Activated T-cell treated with anti-CD3 and anti-CD28 coated beads, Interleukin-2, amount 50 U/mL, for 72 hours (primary cell): ENCODE data around the gene TKFC. TPM values are rescaled to one million over a fixed set of nuclear protein-coding genes. Genes with fewer than 3 reads are reported as not detected.

Experiments
- ATAC-seq, 2 donors: fragments of 150-1000 bp; cut with Tn5 transposase; replicated peaks in 1 of 2; 2 replicates each; pipeline ENCODE4 v1.10.0; 2021; ENCODE audit warnings: moderate library complexity in 2 of 2, mild to moderate bottlenecking in 1 of 2
- DNase-seq, 2 donors: peaks; one replicate each; pipeline ENCODE4 v3.0.0; 2021 to 2022; ENCODE audit warnings: mixed read lengths in 1 of 2
- H3K27ac Mint-ChIP-seq: one replicate; pipeline ENCODE4 v1.8.0; 2022; ENCODE audit warnings: mild to moderate bottlenecking, moderate library complexity, mixed read lengths
- H3K27me3 Mint-ChIP-seq: one replicate; pipeline ENCODE4 v1.8.0; 2022; ENCODE audit warnings: low read depth, mixed read lengths
- H3K36me3 Mint-ChIP-seq, 2 donors: one replicate each; pipeline ENCODE4 v1.8.0; 2022; ENCODE audit warnings: mixed read lengths in 2 of 2, mild to moderate bottlenecking in 1 of 2; ENCODE audit not compliant: insufficient read depth in 2 of 2
- H3K4me1 Mint-ChIP-seq: one replicate; pipeline ENCODE4 v1.8.0; 2022; ENCODE audit warnings: low read depth, mixed read lengths
- H3K4me3 Mint-ChIP-seq, 2 donors: one replicate each; pipeline ENCODE4 v1.8.0; 2022; ENCODE audit warnings: mild to moderate bottlenecking in 2 of 2, mixed read lengths in 2 of 2, moderate library complexity in 2 of 2
- H3K9me3 Mint-ChIP-seq, 2 donors: one replicate each; pipeline ENCODE4 v1.8.0; 2022; ENCODE audit warnings: mixed read lengths in 2 of 2
- total RNA-seq, 2 donors: library from RNA; stranded (reverse); gene quantifications; one replicate each; pipeline ENCODE4 v1.2.3, GENCODE V29; 2022

Gene TKFC
- total RNA-seq, 2 donors from 2014 or later = 71.0 to 74.0 TPM

- DNase-seq (no peak), ATAC-seq (no peak)
- H3K4me3 Mint-ChIP-seq = no peak overlapping the region
- H3K4me1 Mint-ChIP-seq = no peaks in the 10 kb centered on the region
- H3K9me3 Mint-ChIP-seq = no peaks in the 10 kb centered on the region
- peaks cover 0 to 6% of the 10 kb centered on the region in 2 donors for H3K36me3 Mint-ChIP-seq
- H3K27ac Mint-ChIP-seq = no peak overlapping the region
- no peaks in the 10 kb centered on the region for H3K27me3 Mint-ChIP-seq
These were observed 11.0 kb downstream of the TKFC start for GRCh38 chr11:61343792-61344745.

DNA sequence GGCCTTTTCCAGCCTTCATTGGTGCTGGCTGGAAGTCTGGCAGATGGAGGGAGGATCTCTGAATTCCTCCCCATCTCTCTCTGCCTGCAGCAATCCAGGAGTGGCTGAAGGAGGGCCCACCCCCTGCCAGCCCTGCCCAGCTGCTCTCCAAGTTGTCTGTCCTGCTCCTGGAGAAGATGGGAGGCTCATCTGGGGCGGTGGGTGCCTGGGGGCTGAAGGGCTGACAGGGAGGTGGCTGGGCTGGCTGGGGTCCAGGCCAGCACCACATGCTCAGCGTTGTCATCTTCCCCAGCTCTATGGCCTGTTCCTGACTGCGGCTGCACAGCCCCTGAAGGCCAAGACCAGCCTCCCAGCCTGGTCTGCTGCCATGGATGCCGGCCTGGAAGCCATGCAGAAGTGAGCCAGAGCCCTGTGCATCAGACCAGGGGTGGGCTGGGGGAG is 12.2 kb downstream of the TKFC start:
- ATAC-seq = no peak
- Mint-ChIP-seq H3K4me3 (no peak overlapping the region), H3K36me3 (peaks cover 0 to 7% of the 10 kb centered on the region in 2 donors)

DNA sequence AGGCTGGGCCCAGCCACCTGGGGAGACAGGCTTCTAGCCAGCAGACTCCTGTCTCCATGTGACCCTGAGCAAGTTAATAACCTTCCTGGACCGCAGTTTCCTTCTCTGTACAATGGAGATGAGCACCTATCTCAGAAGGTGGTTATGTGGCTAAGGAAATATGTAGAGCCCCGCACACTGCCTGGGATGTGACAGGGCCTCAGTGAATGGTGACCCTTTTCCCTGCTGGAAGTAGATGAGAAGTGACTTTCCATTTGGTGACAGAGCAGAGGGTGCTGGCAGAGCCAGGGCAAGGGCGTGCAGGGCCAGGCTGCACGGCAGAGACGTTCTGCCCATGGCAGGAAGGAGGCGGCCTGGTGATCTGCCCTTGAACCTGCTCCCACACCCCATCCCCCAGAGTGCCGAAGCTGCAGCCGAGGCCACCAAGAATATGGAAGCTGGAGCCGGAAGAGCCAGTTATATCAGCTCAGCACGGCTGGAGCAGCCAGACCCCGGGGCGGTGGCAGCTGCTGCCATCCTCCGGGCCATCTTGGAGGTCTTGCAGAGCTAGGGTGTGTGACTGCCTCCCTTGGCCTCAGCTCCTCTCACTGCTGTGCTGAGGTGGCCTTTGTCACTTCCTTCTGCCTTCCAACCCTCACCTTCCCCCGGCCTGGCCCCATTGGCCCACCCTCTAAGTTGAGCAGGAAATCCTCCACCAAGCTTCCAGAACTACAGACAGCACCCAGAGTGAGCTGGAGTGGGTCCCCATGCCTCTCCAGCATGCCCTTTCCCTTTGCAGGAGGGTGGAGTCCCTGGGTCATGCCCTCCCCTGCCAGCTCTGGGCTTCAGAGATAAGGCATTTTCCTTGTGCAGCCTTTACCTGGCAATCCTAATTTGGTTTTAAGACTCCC is 13.2 kb downstream of the TKFC start:
- H3K4me1 Mint-ChIP-seq = no peaks in the 10 kb centered on the region
- H3K27ac Mint-ChIP-seq = no peak overlapping the region
- H3K27me3 Mint-ChIP-seq = no peaks in the 10 kb centered on the region
- ATAC-seq = no peak
- H3K4me3 Mint-ChIP-seq = no peak overlapping the region
- DNase-seq = no peak
- H3K36me3 Mint-ChIP-seq = peaks cover 0 to 7% of the 10 kb centered on the region in 2 donors
- no peaks in the 10 kb centered on the region for H3K9me3 Mint-ChIP-seq

More for the DNA sequence above, 12.2 kb downstream of the TKFC start:
- no peak for DNase-seq
- no peaks in the 10 kb centered on the region for H3K4me1 Mint-ChIP-seq
- H3K27me3 Mint-ChIP-seq = no peaks in the 10 kb centered on the region
- no peak overlapping the region for H3K27ac Mint-ChIP-seq
- H3K9me3 Mint-ChIP-seq = no peaks in the 10 kb centered on the region

DNA sequence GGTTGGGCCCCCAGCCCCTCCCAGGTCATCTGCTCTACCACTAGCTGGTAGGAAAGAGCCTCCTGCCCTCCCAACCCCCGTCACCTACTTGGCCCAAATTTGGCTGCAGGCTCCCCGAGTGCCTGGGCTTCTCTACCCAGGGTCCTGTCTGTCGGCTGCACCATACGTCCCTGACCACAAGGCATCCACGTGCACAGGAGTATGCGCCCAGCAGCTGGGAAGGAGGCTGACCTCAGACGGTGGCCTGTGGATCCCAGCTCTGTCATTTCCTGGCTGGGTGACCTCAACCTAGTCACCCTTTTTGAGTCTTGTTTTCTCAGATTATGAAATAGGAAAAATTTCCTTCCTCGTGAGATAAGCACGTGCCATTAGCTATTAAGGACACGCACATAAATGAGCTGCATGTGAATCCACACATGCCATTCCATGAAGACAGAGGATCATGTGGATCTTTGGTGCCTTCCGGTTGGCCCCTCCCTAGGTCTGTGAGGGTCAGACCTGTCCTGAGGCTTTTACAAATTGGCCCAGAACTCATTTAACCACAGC is 15.0 kb downstream of the TKFC start:
- ATAC-seq (no peak), DNase-seq (no peak)
- no peaks in the 10 kb centered on the region for H3K9me3 Mint-ChIP-seq
- H3K4me3 Mint-ChIP-seq = no peak overlapping the region
- peaks cover 2 to 9% of the 10 kb centered on the region in 2 donors for H3K36me3 Mint-ChIP-seq
- no peaks in the 10 kb centered on the region for H3K4me1 Mint-ChIP-seq
- no peaks in the 10 kb centered on the region for H3K27me3 Mint-ChIP-seq
- no peak overlapping the region for H3K27ac Mint-ChIP-seq

GRCh38 chr11:61349189-61349751 is 16.2 kb downstream of the TKFC start:
- Mint-ChIP-seq H3K27me3 (no peaks in the 10 kb centered on the region), H3K27ac (no peak overlapping the region), H3K4me1 (no peaks in the 10 kb centered on the region), H3K4me3 (no peak overlapping the region), H3K36me3 (peaks cover 2 to 15% of the 10 kb centered on the region in 2 donors), H3K9me3 (no peaks in the 10 kb centered on the region)
- no peak for DNase-seq
- ATAC-seq = no peak

DNA sequence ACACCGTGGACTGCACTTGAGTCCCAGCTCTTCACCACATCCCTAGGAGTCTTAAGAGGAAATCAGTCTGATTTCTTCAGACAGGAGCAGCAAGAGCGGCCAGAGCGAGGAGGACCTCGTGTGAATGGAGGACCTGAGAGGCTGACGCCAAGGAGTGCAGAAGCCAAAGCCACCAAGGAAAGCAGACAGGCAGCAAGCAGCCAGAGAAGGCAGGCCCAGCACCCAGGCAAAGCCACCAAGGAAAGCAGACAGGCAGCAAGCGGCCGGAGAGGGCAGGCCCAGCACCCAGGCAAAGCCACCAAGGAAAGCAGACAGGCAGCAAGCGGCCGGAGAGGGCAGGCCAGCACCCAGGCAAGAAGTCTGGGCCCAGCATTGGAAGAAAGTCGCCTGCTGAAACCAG is 16.9 kb downstream of the TKFC start:
- no peaks in the 10 kb centered on the region for H3K4me1 Mint-ChIP-seq
- no peaks in the 10 kb centered on the region for H3K27me3 Mint-ChIP-seq
- no peak for DNase-seq
- no peaks in the 10 kb centered on the region for H3K9me3 Mint-ChIP-seq
- ATAC-seq = no peak
- no peak overlapping the region for H3K27ac Mint-ChIP-seq
- peaks cover 2 to 15% of the 10 kb centered on the region in 2 donors for H3K36me3 Mint-ChIP-seq
- no peak overlapping the region for H3K4me3 Mint-ChIP-seq

- Mint-ChIP-seq H3K36me3 (peaks cover 2 to 17% of the 10 kb centered on the region in 2 donors), H3K4me1 (no peaks in the 10 kb centered on the region), H3K27me3 (no peaks in the 10 kb centered on the region), H3K9me3 (no peaks in the 10 kb centered on the region), H3K27ac (no peak overlapping the region), H3K4me3 (no peak overlapping the region)
- ATAC-seq (no peak), DNase-seq (no peak)
These were observed 17.3 kb downstream of the TKFC start for GRCh38 chr11:61350336-61350735.

DNA sequence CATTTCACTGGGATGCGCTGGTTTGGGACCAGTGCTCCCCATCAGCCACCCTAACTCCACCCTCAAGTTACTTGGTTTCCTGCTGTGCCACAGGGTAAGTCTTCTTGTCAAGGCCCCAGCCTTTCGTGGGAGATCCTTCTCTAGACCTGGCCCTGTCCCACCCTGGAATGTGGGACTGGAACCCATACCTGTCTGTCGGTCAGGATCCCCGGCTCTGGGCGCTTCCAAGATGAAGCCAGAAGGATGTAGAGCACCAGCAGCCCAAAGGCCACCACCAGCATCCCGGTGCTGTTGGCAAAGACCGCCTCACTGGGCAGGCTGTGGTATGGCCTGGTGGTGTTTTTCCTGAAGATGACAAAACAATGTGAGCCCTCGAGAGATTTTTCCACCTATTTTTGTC is 17.8 kb downstream of the TKFC start:
- Mint-ChIP-seq H3K36me3 (peaks cover 2 to 17% of the 10 kb centered on the region in 2 donors), H3K4me1 (no peaks in the 10 kb centered on the region), H3K9me3 (no peaks in the 10 kb centered on the region), H3K4me3 (no peak overlapping the region), H3K27ac (no peak overlapping the region), H3K27me3 (no peaks in the 10 kb centered on the region)
- no peak for ATAC-seq
- DNase-seq = no peak

DNA sequence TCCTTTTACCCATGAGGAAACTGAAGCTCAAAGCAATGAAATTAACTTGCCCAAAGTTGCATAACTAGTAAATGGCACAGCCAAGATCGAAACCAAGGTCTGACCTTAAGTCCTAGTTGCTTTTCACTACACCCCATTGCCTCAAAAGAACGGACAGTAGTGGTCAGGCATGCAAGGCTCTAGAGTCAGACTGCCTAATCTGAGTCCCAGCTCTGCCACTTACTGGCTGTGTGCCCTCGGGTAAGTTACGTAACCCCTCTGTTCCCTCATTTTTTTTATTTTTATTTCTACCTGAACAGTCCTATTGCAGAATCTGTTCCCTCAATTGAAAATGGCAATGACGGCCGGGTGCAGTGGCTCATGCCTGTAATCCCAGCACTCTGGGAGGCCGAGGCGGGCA is 19.0 kb downstream of the TKFC start:
- no peak for ATAC-seq
- Mint-ChIP-seq H3K4me3 (no peak overlapping the region), H3K27ac (no peak overlapping the region)

GRCh38 chr11:61353131-61354067 is 20.4 kb downstream of the TKFC start:
- no peak overlapping the region for H3K27ac Mint-ChIP-seq
- H3K36me3 Mint-ChIP-seq = peaks cover 2 to 17% of the 10 kb centered on the region in 2 donors
- no peak overlapping the region for H3K4me3 Mint-ChIP-seq
- DNase-seq (no peak), ATAC-seq (no peak)
- peaks cover 13% of the 10 kb centered on the region for H3K4me1 Mint-ChIP-seq
- H3K27me3 Mint-ChIP-seq = no peaks in the 10 kb centered on the region
- H3K9me3 Mint-ChIP-seq = no peaks in the 10 kb centered on the region

More for the DNA sequence above, 19.0 kb downstream of the TKFC start:
- H3K4me1 Mint-ChIP-seq = peaks cover 4% of the 10 kb centered on the region
- no peak for DNase-seq
- H3K9me3 Mint-ChIP-seq = no peaks in the 10 kb centered on the region
- no peaks in the 10 kb centered on the region for H3K27me3 Mint-ChIP-seq
- H3K36me3 Mint-ChIP-seq = peaks cover 2 to 17% of the 10 kb centered on the region in 2 donors

- no peaks in the 10 kb centered on the region for H3K9me3 Mint-ChIP-seq
- DNase-seq (no peak), ATAC-seq (no peak)
- H3K36me3 Mint-ChIP-seq = peaks cover 2 to 14% of the 10 kb centered on the region in 2 donors
- peaks cover 17% of the 10 kb centered on the region for H3K4me1 Mint-ChIP-seq
- no peak overlapping the region for H3K27ac Mint-ChIP-seq
- H3K4me3 Mint-ChIP-seq = no peak overlapping the region
- H3K27me3 Mint-ChIP-seq = no peaks in the 10 kb centered on the region
These were observed 21.2 kb downstream of the TKFC start for GRCh38 chr11:61354208-61354607.

DNA sequence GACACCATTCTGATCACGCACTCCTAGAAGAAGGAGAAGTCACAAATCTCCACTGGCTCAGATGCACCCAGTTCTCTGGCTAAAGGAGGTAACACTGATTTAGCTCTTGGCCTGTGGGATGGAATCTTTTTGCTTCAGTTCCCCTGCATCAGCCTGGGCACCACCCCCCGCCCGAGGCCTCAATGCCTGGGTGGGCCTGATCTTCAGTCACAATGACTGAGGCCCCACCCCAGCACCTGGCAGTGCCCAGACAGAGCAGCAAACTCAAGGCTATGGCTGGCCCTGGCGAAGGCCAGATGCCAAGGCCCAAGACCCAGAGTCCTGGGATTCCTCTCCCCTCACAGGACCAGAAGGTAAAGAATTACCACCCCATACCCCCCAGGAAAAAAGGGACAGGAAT is 23.7 kb downstream of the TKFC start:
- Mint-ChIP-seq H3K4me3 (no peak overlapping the region), H3K36me3 (peaks cover 2 to 10% of the 10 kb centered on the region in 2 donors), H3K4me1 (peaks cover 38% of the 10 kb centered on the region), H3K27ac (no peak overlapping the region), H3K9me3 (no peaks in the 10 kb centered on the region), H3K27me3 (no peaks in the 10 kb centered on the region)
- DNase-seq (no peak), ATAC-seq (no peak)
